IPS-15b (cell line): ENCODE data around the gene RABEPK.
"Not testable (repeated sequence)": the region's sequence is repeated elsewhere in the genome, so short reads cannot be mapped to it uniquely, and the experiment has no call there.

Experiments used
- H3K27me3 ChIP-seq: one replicate; pipeline ENCODE4 v1.6.1; 2013; ENCODE audit warnings: low read length; ENCODE audit not compliant: control insufficient read depth, insufficient read depth
- H3K36me3 ChIP-seq: one replicate; pipeline ENCODE4 v1.6.1; 2013; ENCODE audit warnings: low read length; ENCODE audit not compliant: control insufficient read depth, insufficient read depth
- H3K4me1 ChIP-seq: one replicate; pipeline ENCODE4 v1.6.1; 2013; ENCODE audit warnings: mild to moderate bottlenecking, low read length; ENCODE audit not compliant: control insufficient read depth, insufficient read depth
- H3K4me3 ChIP-seq: one replicate; pipeline ENCODE4 v1.5.1; 2013; ENCODE audit warnings: low read depth, low read length
- H3K9ac ChIP-seq: one replicate; pipeline ENCODE4 v1.6.1; 2013; ENCODE audit warnings: low read depth, mild to moderate bottlenecking, low read length
- H3K9me3 ChIP-seq: one replicate; pipeline ENCODE4 v1.6.1; 2013; ENCODE audit warnings: mild to moderate bottlenecking, low read length; ENCODE audit not compliant: control insufficient read depth, insufficient read depth

The RABEPK gene

DNA sequence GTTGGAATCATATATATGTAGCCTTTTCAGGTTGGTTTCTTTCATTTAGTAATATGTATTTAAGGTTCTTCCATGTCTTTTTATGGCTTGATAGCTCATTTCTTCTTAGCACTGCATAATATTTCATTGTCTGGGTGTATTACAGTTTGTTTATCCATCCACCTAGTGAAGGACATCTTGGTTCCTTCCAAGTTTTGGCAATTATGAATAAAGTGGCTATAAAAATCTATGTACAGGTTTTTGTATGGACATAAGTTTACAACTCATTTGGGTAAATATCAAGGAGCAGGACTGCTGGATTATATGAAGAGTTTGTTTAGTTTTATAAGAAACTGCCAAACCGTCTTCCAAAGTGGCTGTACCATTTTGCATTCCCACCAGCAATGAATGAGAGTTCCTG lies 22.5 kb upstream of the RABEPK start:
- H3K27me3 ChIP-seq = no peaks in the 10 kb centered on the region
- H3K9me3 ChIP-seq = no peaks in the 10 kb centered on the region
- no peaks in the 10 kb centered on the region for H3K4me1 ChIP-seq
- no peaks in the 10 kb centered on the region for H3K36me3 ChIP-seq
- H3K9ac ChIP-seq = no peak overlapping the region
- H3K4me3 ChIP-seq = no peak overlapping the region

- H3K4me3 ChIP-seq, H3K4me1 ChIP-seq, H3K36me3 ChIP-seq, H3K9ac ChIP-seq, H3K27me3 ChIP-seq, H3K9me3 ChIP-seq: not testable (repeated sequence)
Measured at GRCh38 chr9:125179776-125180175, 20.6 kb upstream of the RABEPK start.

DNA sequence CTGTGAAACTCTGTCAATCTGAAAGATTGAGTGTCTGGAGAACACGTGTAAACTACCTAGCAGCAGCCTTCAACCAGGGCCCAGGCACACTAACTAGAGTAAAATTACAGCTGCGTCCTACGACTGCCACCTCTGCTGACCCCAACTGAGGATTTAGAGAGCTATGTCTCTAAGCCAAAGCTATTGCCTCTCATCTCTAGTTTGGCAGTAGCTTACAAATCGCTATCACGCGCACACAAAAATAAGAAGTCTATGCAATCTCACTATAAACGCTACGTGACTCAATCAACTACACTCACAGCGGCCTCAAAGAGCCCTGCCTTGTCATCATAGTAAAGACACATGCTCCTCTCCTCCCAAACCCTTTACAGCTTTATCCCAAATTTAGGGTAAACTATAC lies 19.5 kb upstream of the RABEPK start:
- no peak overlapping the region for H3K4me3 ChIP-seq
- no peaks in the 10 kb centered on the region for H3K4me1 ChIP-seq
- H3K9me3 ChIP-seq = no peaks in the 10 kb centered on the region
- no peaks in the 10 kb centered on the region for H3K27me3 ChIP-seq
- no peak overlapping the region for H3K9ac ChIP-seq
- H3K36me3 ChIP-seq = no peaks in the 10 kb centered on the region

GRCh38 chr9:125181756-125182155 lies 18.6 kb upstream of the RABEPK start:
- H3K9me3 ChIP-seq, H3K36me3 ChIP-seq, H3K27me3 ChIP-seq, H3K4me1 ChIP-seq, H3K4me3 ChIP-seq, H3K9ac ChIP-seq: not testable (repeated sequence)

GRCh38 chr9:125183054-125183453 lies 17.3 kb upstream of the RABEPK start:
- H3K9me3 ChIP-seq = no peaks in the 10 kb centered on the region
- no peak overlapping the region for H3K9ac ChIP-seq
- no peaks in the 10 kb centered on the region for H3K36me3 ChIP-seq
- H3K27me3 ChIP-seq = no peaks in the 10 kb centered on the region
- no peak overlapping the region for H3K4me3 ChIP-seq
- H3K4me1 ChIP-seq = no peaks in the 10 kb centered on the region

DNA sequence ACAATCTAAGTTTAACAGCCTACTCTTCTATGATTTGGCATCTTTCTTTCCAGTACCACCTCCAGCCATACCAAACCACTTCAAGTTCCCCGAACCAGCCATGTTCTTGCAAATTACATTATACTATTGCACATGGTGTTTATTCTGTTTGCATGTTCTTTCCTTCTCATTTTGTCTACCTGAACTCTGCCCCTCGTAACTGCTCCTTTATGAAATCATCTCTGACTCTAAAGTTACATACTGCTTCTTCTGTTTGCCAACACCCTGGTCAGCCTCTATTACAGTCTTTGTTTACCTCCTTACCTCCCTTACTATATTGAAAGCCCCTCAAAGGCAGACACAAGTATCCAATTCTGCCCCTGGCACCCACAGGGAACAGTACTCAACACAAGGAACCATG lies 16.8 kb upstream of the RABEPK start:
- H3K36me3 ChIP-seq = no peaks in the 10 kb centered on the region
- no peak overlapping the region for H3K9ac ChIP-seq
- no peaks in the 10 kb centered on the region for H3K9me3 ChIP-seq
- H3K4me1 ChIP-seq = no peaks in the 10 kb centered on the region
- H3K4me3 ChIP-seq = no peak overlapping the region
- H3K27me3 ChIP-seq = no peaks in the 10 kb centered on the region

DNA sequence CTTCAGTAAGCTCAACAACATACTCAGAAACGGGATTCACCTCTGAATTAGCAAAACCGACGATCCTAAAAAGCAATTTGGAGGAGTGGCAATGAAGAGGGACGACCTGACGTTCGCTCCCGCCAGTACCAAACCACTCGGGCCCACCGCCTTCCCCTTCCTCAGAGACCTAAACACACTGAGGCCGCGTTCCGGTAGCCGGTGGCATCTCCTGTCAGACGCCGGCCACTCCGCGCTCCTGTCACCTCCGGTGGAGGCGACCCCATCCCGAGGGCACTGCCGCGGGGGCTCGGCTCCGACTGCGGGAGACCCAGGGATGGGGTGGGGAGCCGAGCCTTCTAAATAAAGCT lies 11.4 kb upstream of the RABEPK start:
- Histone ChIP-seq H3K36me3 (no peaks in the 10 kb centered on the region), H3K4me3 (peak overlapping the region; percentile 99), H3K9me3 (no peaks in the 10 kb centered on the region), H3K9ac (peak overlapping the region; percentile 76), H3K4me1 (no peaks in the 10 kb centered on the region), H3K27me3 (no peaks in the 10 kb centered on the region)

DNA sequence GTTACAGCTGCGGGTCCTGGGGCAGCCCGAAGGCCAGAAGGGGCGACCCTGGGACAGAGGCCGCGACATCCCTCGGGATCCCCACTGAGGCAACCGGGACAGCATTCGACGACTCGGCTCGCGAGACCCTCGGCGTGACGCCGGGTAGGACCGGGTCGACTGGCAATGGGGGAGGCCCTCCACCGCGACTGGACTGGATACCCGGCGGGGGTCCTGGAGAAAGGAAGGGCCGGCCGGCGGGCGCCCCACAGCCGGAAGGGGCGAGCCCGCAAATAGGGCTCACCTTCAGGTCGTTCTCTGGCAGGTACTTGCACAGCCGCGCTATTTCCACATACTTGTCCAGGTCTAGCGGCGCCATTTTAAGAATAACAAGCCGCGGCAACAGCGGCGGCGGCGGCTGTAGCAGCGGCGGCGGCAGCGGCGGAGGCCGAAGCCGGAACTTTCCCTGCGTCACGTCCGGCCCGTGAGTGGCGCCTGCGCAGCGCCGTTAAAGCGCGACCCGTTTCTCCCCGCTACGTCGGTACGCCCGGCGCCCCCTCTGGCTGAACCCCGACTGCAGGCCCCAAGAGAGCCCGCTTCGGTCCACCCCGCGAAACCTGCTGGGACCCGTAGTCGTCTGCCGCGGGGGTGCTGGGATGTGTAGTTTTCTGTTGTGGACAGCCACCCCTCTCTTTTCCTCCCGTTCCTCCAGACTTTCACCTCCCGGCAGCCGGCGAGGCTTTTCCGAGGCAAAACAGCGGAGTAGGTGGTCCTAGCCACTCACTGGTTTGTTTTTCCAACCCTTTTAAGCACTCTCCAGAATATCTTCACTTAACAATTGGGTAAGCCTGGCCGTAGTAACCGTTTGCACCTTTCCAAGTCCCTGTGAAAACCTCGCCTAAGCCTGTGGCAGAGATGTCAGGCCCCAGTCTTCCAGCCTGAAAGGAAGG lies 10.7 kb upstream of the RABEPK start, which contains the start of gene PPP6C:
Gene PPP6C (minus strand): TSS at position 443 of the 929 bp plus-strand sequence. CDS start 85 bp downstream, at position 358.
- H3K9ac ChIP-seq = peak within 1 kb of the TSS; percentile 94
- H3K27me3 ChIP-seq = no peaks in the 10 kb centered on the region
- H3K36me3 ChIP-seq = no peaks in the 10 kb centered on the region
- peak within 1 kb of the TSS; percentile 99 for H3K4me3 ChIP-seq
- H3K4me1 ChIP-seq = no peaks in the 10 kb centered on the region
- no peaks in the 10 kb centered on the region for H3K9me3 ChIP-seq

DNA sequence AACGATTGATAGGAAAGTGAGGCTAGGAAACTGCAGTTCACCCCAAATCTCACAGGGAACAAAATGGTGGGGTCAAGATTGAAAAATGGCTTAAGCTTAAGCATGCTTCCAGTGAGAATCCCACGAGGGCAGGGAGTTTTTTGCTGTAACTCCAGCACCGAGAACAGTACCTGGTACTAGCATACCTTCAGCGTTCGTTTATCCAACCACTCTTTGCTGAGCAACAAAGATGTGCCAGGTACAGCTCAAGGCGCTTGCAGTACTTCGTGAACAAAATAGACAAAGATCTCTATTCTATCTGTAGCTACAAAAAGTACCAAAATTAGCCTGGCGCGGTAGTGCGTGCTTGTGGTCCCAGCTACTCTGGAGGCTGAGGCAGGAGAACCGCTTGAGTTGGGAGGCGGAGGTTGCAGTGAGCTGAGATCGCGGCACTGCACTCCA lies 10.0 kb upstream of the RABEPK start:
- Histone ChIP-seq H3K9ac (peak overlapping the region; percentile 94), H3K4me1 (no peaks in the 10 kb centered on the region), H3K27me3 (no peaks in the 10 kb centered on the region), H3K36me3 (no peaks in the 10 kb centered on the region), H3K9me3 (no peaks in the 10 kb centered on the region), H3K4me3 (peak overlapping the region; percentile 99)

DNA sequence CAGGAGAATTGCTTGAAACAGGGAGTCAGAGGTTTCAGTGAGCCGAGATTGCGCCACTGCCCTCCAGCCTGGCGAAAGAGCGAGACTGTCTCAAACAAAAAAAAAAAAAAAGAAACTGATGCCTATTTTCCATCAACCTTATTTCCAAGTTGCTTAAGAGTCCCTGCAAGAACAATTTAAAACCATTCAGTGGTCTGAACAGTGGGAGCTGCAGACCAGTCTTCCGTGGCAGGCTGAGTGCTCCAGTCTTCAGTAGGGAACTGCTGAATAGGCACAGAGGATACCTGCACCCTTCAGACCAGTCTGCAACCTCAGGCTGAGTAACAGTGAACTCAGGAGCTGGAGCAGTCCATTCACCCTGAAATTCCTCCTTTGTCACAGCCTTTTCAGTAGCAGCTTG lies 5.9 kb upstream of the RABEPK start:
- H3K9ac ChIP-seq, H3K36me3 ChIP-seq, H3K27me3 ChIP-seq, H3K4me3 ChIP-seq, H3K9me3 ChIP-seq, H3K4me1 ChIP-seq: not testable (repeated sequence)

DNA sequence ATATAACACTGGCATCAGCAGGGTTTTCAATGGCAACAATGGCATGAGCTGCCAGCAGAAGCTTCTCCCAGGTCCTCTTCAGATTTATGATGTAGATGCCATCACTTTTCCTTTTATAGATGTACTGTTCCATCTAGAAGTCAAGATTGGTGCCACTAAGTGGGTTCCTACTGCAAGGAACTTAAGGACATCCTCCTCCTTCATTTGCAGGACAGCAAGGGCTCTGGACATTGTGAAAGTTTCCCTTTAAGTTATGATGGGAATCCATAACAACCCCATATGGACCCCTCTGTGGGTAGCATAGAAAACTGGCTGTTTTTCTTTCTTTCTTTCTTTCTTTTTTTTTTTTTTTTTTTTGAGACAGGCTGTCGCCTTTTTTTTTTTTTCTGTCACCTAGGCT lies 4.8 kb upstream of the RABEPK start:
- H3K9ac ChIP-seq, H3K36me3 ChIP-seq, H3K4me1 ChIP-seq, H3K4me3 ChIP-seq, H3K27me3 ChIP-seq, H3K9me3 ChIP-seq: not testable (repeated sequence)

DNA sequence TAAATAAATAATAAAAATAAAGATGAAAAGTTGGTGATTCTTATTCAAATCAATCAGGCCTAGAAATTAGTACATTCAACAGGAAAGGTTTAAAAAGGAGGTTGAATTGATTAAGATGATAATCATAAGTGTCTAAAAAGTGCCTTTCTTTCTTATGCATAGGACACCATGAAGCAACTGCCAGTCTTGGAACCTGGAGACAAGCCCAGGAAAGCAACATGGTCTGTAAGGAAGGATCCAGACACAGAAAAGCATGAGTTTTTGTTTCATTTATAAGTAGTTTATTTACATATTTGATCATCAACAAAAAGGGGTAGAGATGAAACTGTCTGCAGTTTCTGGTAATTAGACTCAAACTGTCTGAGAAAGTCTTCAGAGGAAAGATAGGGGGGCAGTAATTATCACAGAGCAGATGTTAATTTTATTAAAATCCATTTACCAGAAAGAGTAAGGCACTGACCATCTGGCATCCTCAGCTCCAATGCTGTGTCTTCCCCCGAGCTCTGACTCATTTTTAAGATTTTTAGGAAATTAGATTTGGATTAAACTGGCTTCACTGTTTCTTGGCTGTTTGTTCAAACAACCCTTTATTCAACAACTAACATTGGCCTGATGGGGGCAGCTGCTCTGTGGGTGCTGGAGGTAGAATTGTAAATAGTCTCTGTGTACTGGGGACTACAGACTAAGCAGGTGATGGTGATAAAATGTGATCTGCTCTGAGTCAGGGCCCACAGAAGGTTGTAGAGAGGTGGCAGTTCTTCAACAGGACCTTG lies 2.7 kb downstream of the RABEPK start:
- Histone ChIP-seq H3K4me3 (no peak overlapping the region), H3K4me1 (peaks cover 3% of the 10 kb centered on the region), H3K9me3 (no peaks in the 10 kb centered on the region), H3K9ac (no peak overlapping the region), H3K27me3 (no peaks in the 10 kb centered on the region), H3K36me3 (peaks cover 7% of the 10 kb centered on the region)
